ENCODE data around the gene RREB1.

RREB1 gene

GRCh38 chr6:7256785-7257184 lies 149.0 kb downstream of the RREB1 start:
- no peak for TF ChIP-seq CTCF (IDR thresholded peaks at IDR 0.05; ENCODE audit: borderline replicate concordance, insufficient read depth, low read depth, low read length)

GRCh38 chr6:7257521-7258230 lies 149.9 kb downstream of the RREB1 start:
- TF ChIP-seq CTCF (IDR thresholded peaks at IDR 0.05; ENCODE audit: borderline replicate concordance, insufficient read depth, low read depth, low read length): no peak

More at GRCh38 chr6:7256785-7257184, 149.0 kb downstream of the RREB1 start:
- no peak overlapping the region for H3K4me3 ChIP-seq (ENCODE audit: low read depth, low read length)

GRCh38 chr6:7258231-7258763 lies 150.5 kb downstream of the RREB1 start:
- no peak for TF ChIP-seq CTCF (IDR thresholded peaks at IDR 0.05; ENCODE audit: borderline replicate concordance, insufficient read depth, low read depth, low read length)

More at GRCh38 chr6:7257521-7258230, 149.9 kb downstream of the RREB1 start:
- no peak overlapping the region for H3K4me3 ChIP-seq (ENCODE audit: low read depth, low read length)

GRCh38 chr6:7260291-7261031 lies 152.7 kb downstream of the RREB1 start:
- no peak for TF ChIP-seq CTCF (IDR thresholded peaks at IDR 0.05; ENCODE audit: borderline replicate concordance, insufficient read depth, low read depth, low read length)
- peak overlapping the region; percentile 30 for H3K4me3 ChIP-seq (ENCODE audit: low read depth, low read length)

More at GRCh38 chr6:7258231-7258763, 150.5 kb downstream of the RREB1 start:
- H3K4me3 ChIP-seq (ENCODE audit: low read depth, low read length): no peak overlapping the region

GRCh38 chr6:7261032-7261841 lies 153.5 kb downstream of the RREB1 start:
- TF ChIP-seq CTCF (IDR thresholded peaks at IDR 0.05; ENCODE audit: borderline replicate concordance, insufficient read depth, low read depth, low read length): no peak
- peak overlapping the region; percentile 30 for H3K4me3 ChIP-seq (ENCODE audit: low read depth, low read length)

GRCh38 chr6:7261852-7262461 lies 154.2 kb downstream of the RREB1 start:
- H3K4me3 ChIP-seq (ENCODE audit: low read depth, low read length): no peak overlapping the region
- no peak for TF ChIP-seq CTCF (IDR thresholded peaks at IDR 0.05; ENCODE audit: borderline replicate concordance, insufficient read depth, low read depth, low read length)
